Peyer's patch (tissue), 4 donors: ENCODE measurements around the gene PFKP. TPM values are rescaled to one million over a fixed set of nuclear protein-coding genes. Genes with fewer than 3 reads are reported as not detected.
A peak's percentile ranks its signal among the peaks of the same experiment; 100 is the strongest.

ENCODE experiments used
- DNase-seq, 3 donors: peaks; one replicate each; pipeline ENCODE4 v3.0.0-alpha.2; 2017 to 2019
- H3K27ac ChIP-seq, 4 donors: fragments of 200-600 bp; sonication (generic); one replicate each; pipeline ENCODE4 v1.5.1; 2016 to 2019
- H3K27me3 ChIP-seq, 2 donors: fragments of 200-600 bp; sonication (generic); one replicate each; pipeline ENCODE4 v1.5.1; 2019
- H3K36me3 ChIP-seq, 3 donors: fragments of 200-600 bp; sonication (generic); one replicate each; pipeline ENCODE4 v1.5.1; 2016 to 2019
- H3K4me1 ChIP-seq, 4 donors: fragments of 200-600 bp; sonication (generic); one replicate each; pipeline ENCODE4 v1.5.1; 2016 to 2019
- H3K4me3 ChIP-seq, 4 donors: fragments of 200-600 bp; sonication (generic); 1 replicate in 3 of 4; 2 replicates in 1 of 4; pipeline ENCODE4 v1.5.1; 2016 to 2019; ENCODE audit warnings: mild to moderate bottlenecking in 1 of 4
- H3K9me3 ChIP-seq, 4 donors: fragments of 200-600 bp; sonication (generic); one replicate each; pipeline ENCODE4 v1.5.1; 2016 to 2019; ENCODE audit warnings: mild to moderate bottlenecking in 1 of 4
- CTCF ChIP-seq, 6 experiments: fragments of 450-650 bp in 4 of 6; fragments of 200-600 bp in 2 of 6; sonication (generic) in 1 of 6; IDR thresholded peaks; one replicate each; pipeline ENCODE4 v1.5.1; 2017 to 2019; ENCODE audit warnings: antibody characterized with exemption in 6 of 6, mild to moderate bottlenecking in 3 of 6, moderate library complexity in 1 of 6
- POLR2A ChIP-seq, 2 donors: fragments of 450-650 bp; IDR thresholded peaks; one replicate each; pipeline ENCODE4 v1.5.1; 2017; ENCODE audit warnings: antibody characterized with exemption in 2 of 2, mild to moderate bottlenecking in 2 of 2, moderate library complexity in 2 of 2
- total RNA-seq, 4 donors: library from RNA; depleted of rRNA; stranded (reverse); fragments of >200 nt; gene quantifications; one replicate each; pipeline ENCODE4 v1.1.0, GENCODE V29; 2016

PFKP gene
- total RNA-seq, 4 donors from 2014 or later: 79.0 to 130 (median 87.9) TPM

DNA sequence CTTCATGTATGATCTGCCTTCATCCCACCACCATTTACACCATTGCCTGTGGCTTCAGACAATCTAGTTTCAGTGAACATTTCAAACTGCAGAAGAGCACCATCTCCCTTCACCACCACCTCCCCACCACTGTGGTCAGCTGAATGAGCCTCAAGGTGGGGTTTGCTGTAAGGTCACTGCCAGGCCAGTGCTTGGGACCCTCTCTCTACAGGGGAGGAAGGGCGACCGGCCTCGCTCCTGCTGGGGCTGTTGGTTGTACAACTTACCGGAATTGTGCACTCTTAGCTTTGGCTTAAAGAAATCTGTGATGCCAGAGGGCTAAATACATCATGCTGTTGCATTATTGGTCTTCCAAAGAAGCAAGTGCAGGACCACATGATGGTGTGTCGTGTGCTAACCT lies 26.6 kb downstream of the PFKP start:
- Histone ChIP-seq H3K4me3 (no peak overlapping the region), H3K27me3 (no peaks in the 10 kb centered on the region), H3K36me3 (peaks cover 0 to 6% (median 0%) of the 10 kb centered on the region in 3 donors), H3K27ac (no peak overlapping the region), H3K4me1 (peaks cover 0 to 39% (median 2%) of the 10 kb centered on the region in 4 donors), H3K9me3 (no peaks in the 10 kb centered on the region)
- DNase-seq: no peak
- TF ChIP-seq CTCF (IDR thresholded peaks at IDR 0.05) (no peak), POLR2A (IDR thresholded peaks at IDR 0.05) (no peak)

- Histone ChIP-seq H3K9me3 (no peaks in the 10 kb centered on the region), H3K27ac (peak overlapping the region in 3 of 4 donors; percentile 15 to 76 (median 50)), H3K27me3 (no peaks in the 10 kb centered on the region), H3K4me3 (no peak overlapping the region), H3K36me3 (peaks cover 0 to 4% (median 0%) of the 10 kb centered on the region in 3 donors), H3K4me1 (peaks cover 0 to 39% (median 2%) of the 10 kb centered on the region in 4 donors)
- no peak for TF ChIP-seq CTCF (IDR thresholded peaks at IDR 0.05)
- no peak for TF ChIP-seq POLR2A (IDR thresholded peaks at IDR 0.05)
- DNase-seq: no peak
These were observed 27.3 kb downstream of the PFKP start for GRCh38 chr10:3094609-3095036.

DNA sequence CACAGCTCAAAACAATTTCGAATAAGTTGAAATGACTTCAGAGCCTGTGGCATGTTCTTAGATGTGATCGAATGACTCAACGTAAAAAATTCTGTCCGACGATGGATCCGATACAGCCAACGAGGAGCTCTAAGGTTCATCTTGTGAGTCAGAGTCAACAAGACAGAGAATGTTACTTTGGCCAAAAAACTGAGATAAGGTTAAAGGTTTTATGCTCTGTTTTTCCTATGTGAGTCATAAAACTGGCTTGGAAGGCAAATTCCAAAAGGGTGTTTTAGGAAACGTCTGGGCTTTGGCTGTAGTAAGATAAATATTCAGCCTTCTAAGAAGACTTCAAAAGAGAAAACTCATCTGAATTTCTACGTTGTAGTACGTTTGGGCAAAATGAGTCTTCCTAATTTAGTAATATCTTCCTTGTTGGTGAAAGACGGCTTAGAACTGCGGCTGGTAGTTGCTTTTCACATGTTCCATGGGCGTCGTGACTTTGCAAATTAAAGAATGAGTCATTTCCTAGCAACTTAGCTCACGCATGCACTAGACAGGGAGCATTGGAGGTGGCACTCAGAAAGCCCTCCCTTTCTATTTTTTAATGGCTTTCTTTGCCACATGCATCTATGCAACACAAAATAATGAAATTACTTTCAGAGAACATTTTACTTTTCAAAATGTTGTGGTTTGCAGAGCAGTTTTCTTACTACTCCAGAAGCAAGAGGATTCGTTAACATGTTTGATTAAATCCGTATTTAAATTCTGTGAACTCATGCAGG lies 28.2 kb downstream of the PFKP start:
- no peaks in the 10 kb centered on the region for H3K9me3 ChIP-seq
- H3K27me3 ChIP-seq: no peaks in the 10 kb centered on the region
- TF ChIP-seq POLR2A (IDR thresholded peaks at IDR 0.05) (no peak), CTCF (IDR thresholded peaks at IDR 0.05) (no peak)
- DNase-seq: peak in 1 of 3 donors; percentile 66
- peak overlapping the region in 3 of 4 donors; percentile 28 to 76 (median 50) for H3K27ac ChIP-seq
- peaks cover 0 to 10% (median 0%) of the 10 kb centered on the region in 3 donors for H3K36me3 ChIP-seq
- peaks cover 0 to 34% (median 2%) of the 10 kb centered on the region in 4 donors for H3K4me1 ChIP-seq
- peak overlapping the region in 2 of 4 donors; percentile 0 to 1 for H3K4me3 ChIP-seq

- H3K27ac ChIP-seq: peak overlapping the region in 3 of 4 donors; percentile 28 to 76 (median 50)
- no peaks in the 10 kb centered on the region for H3K27me3 ChIP-seq
- TF ChIP-seq CTCF (IDR thresholded peaks at IDR 0.05): no peak
- no peak for TF ChIP-seq POLR2A (IDR thresholded peaks at IDR 0.05)
- H3K4me3 ChIP-seq: no peak overlapping the region
- DNase-seq: no peak
- peaks cover 0 to 14% (median 0%) of the 10 kb centered on the region in 3 donors for H3K36me3 ChIP-seq
- H3K9me3 ChIP-seq: no peaks in the 10 kb centered on the region
- peaks cover 0 to 29% (median 0%) of the 10 kb centered on the region in 4 donors for H3K4me1 ChIP-seq
These were observed 28.8 kb downstream of the PFKP start for GRCh38 chr10:3096149-3096548.

DNA sequence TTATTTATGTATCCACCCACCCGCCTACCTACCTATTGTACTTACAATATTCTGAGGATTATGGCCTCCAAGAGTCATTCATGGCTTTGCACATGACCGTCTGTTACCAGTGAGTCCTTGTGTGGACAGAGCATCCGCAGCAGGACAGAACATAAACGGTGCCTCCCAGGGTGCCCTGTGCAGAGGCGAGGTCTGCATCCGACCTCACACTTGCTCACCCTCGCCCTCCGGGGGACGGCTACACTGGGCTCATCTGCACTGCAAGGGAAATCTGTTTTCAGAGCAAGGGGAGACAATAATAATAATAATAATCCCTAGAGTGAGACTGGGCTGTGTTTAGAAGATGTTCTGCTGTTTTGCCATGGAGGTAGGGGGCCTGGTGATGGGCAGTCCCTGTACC lies 29.8 kb downstream of the PFKP start:
- Histone ChIP-seq H3K27ac (no peak overlapping the region), H3K36me3 (peaks cover 0 to 19% (median 0%) of the 10 kb centered on the region in 3 donors)
- no peak for DNase-seq

More for the DNA sequence above, 29.8 kb downstream of the PFKP start:
- no peaks in the 10 kb centered on the region for H3K9me3 ChIP-seq
- H3K4me1 ChIP-seq: peaks cover 0 to 24% (median 0%) of the 10 kb centered on the region in 4 donors
- H3K27me3 ChIP-seq: no peaks in the 10 kb centered on the region
- TF ChIP-seq CTCF (IDR thresholded peaks at IDR 0.05) (no peak), POLR2A (IDR thresholded peaks at IDR 0.05) (no peak)
- H3K4me3 ChIP-seq: no peak overlapping the region
